ENCODE results near the gene AGMO. TPM values are rescaled to one million over a fixed set of nuclear protein-coding genes. Genes with fewer than 3 reads are reported as not detected.

Gene AGMO
- total and polyA plus RNA-seq, 2 of the 8 experiments (the other 6 are each of a cell fraction or from before 2014, with no cell fraction given) = 0.22 to 0.45 TPM

DNA sequence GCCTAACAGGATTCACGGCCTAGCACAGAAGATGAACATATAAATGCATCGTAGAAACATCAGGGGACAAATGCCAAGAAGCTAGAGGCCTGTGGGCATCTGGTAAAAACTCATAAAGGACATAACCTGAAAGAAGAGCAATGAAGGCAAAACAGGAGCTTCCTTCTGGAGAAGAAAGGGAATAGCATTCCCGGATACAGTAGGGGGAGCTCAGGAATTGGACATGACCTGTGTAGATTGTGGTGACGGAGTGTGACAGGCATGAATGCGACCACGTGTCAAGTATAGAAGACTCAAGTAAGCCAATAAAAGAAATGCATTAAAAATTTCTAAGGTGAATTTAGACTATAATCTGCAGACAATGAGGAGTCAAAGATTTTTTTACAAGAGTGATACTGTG lies 270.1 kb downstream of the AGMO start:
- ChIA-PET CTCF (ENCODE audit: partially characterized antibody) (interaction anchor here (0.6 to 3.4 kb wide), 10 partner anchors 8 to 320 kb away, joined by 3 to 10 read pairs (median 4); no protein-coding TSS in a partner anchor), POLR2A (ENCODE audit: partially characterized antibody) (no interaction called here)
- Histone ChIP-seq H3K23me2 (ENCODE audit: low read depth, low read length) (no peaks in the 10 kb centered on the region), H2BK15ac (ENCODE audit: low read length) (no peak overlapping the region), H4K5ac (ENCODE audit: insufficient read length, low read depth, low read length) (no peak overlapping the region), H3K4me3 (ENCODE audit: extremely low read depth in 1 of 4, insufficient read depth in 2 of 4, low read depth in 3 of 4, low read length in 4 of 4) (no peak overlapping the region), H2AFZ (ENCODE audit: low read length) (no peak overlapping the region), H2BK5ac (ENCODE audit: low read depth, low read length) (no peak overlapping the region), H3K4me1 (replicated peaks in 1 of 4; ENCODE audit: control insufficient read depth in 3 of 4, insufficient read depth in 4 of 4, low read length in 3 of 4) (no peaks in the 10 kb centered on the region), H4K20me1 (replicated peaks in 1 of 2; ENCODE audit: control insufficient read depth in 1 of 2, insufficient read depth in 2 of 2, low read length in 2 of 2) (no peaks in the 10 kb centered on the region), H2BK20ac (ENCODE audit: low read length) (no peak overlapping the region), H3K27me3 (replicated peaks in 1 of 4; ENCODE audit: control insufficient read depth in 3 of 4, extremely low read depth in 1 of 4, insufficient read depth in 3 of 4, low read length in 3 of 4) (no peaks in the 10 kb centered on the region), H2BK12ac (ENCODE audit: low read depth, low read length) (no peak overlapping the region), H3K79me2 (ENCODE audit: control insufficient read depth in 1 of 2, insufficient read depth in 2 of 2, low read length in 2 of 2) (no peaks in the 10 kb centered on the region), H4K8ac (ENCODE audit: extremely low read depth, insufficient read depth, low read length) (no peak overlapping the region), H3K4ac (replicated peaks; ENCODE audit: insufficient read length, low read depth, low read length) (no peak overlapping the region), H4K91ac (replicated peaks; ENCODE audit: insufficient read length, low read length) (no peak overlapping the region), H2BK120ac (replicated peaks; ENCODE audit: low read depth, low read length) (no peak overlapping the region), H3K18ac (ENCODE audit: extremely low read depth, low read length) (no peak overlapping the region), H3K9ac (replicated peaks in 1 of 4; ENCODE audit: extremely low read depth in 1 of 4, low read depth in 3 of 4, low read length in 3 of 4) (no peak overlapping the region), H3K9me3 (ENCODE audit: insufficient read depth in 2 of 2, low read depth in 1 of 2, low read length in 1 of 2) (no peaks in the 10 kb centered on the region), H3K23ac (ENCODE audit: insufficient read length) (no peak overlapping the region), H2AK5ac (ENCODE audit: low read depth, low read length) (no peak overlapping the region), H3K4me2 (ENCODE audit: insufficient read depth in 1 of 2, low read depth in 2 of 2, low read length in 2 of 2) (no peak overlapping the region), H3K56ac (replicated peaks; ENCODE audit: insufficient read length, low read depth, low read length) (no peak overlapping the region), H3K27ac (ENCODE audit: low read depth, low read length) (no peak overlapping the region), H3K79me1 (ENCODE audit: low read depth, low read length) (no peaks in the 10 kb centered on the region), H3K36me3 (ENCODE audit: control insufficient read depth in 2 of 4, insufficient read depth in 4 of 4, low read length in 3 of 4) (no peaks in the 10 kb centered on the region), H3K14ac (ENCODE audit: insufficient read length) (no peak overlapping the region)
- WGBS, 2 experiments (ENCODE audit: extremely low coverage in 1 of 2, insufficient coverage in 1 of 2, insufficient read length in 1 of 2, insufficient replicate concordance in 2 of 2, low coverage in 1 of 2, low lambda C conversion rate in 2 of 2, missing lambda C conversion rate in 1 of 2) = 79% methylated on average over 6 of the region's 6 CpGs; no CpG with 5 or more reads in 1 of the 2 experiments
- DNase-seq (ENCODE audit: low read depth in 1 of 2, low spot score in 2 of 2) (no peak), FAIRE-seq (no peak)
- TF ChIP-seq, protein P1, sequence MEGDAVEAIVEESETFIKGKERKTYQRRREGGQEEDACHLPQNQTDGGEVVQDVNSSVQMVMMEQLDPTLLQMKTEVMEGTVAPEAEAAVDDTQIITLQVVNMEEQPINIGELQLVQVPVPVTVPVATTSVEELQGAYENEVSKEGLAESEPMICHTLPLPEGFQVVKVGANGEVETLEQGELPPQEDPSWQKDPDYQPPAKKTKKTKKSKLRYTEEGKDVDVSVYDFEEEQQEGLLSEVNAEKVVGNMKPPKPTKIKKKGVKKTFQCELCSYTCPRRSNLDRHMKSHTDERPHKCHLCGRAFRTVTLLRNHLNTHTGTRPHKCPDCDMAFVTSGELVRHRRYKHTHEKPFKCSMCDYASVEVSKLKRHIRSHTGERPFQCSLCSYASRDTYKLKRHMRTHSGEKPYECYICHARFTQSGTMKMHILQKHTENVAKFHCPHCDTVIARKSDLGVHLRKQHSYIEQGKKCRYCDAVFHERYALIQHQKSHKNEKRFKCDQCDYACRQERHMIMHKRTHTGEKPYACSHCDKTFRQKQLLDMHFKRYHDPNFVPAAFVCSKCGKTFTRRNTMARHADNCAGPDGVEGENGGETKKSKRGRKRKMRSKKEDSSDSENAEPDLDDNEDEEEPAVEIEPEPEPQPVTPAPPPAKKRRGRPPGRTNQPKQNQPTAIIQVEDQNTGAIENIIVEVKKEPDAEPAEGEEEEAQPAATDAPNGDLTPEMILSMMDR (IDR thresholded peaks at IDR 0.05; ENCODE audit: control extremely low read depth in 1 of 3, insufficient read depth in 1 of 3, low read depth in 1 of 3, low read length in 3 of 3) = peak in 2 of 3 experiments; percentile 16 to 20; a peak in 1 of 4 replicates
- TF ChIP-seq POLR2AphosphoS5 (IDR thresholded peaks at IDR 0.05; ENCODE audit: low read depth, low read length) = no peak
